Fibroblast of lung (primary cell): ENCODE measurements around the gene PRUNE2. TPM values are rescaled to one million over a fixed set of nuclear protein-coding genes. Genes with fewer than 3 reads are reported as not detected.

Experiments used
- DNase-seq, 2 donors: peaks; one replicate each; pipeline versions ENCODE4 v3.0.0 to v3.0.0-alpha.2; 2010; ENCODE audit warnings: low read depth in 2 of 2
- H2AFZ ChIP-seq: 2 replicates; pipeline ENCODE4 v1.5.1; 2012; ENCODE audit warnings: low read length, control low read depth, inconsistent platforms
- H3K27ac ChIP-seq: 2 replicates; pipeline ENCODE4 v1.5.1; 2011; ENCODE audit warnings: low read length, control low read depth; ENCODE audit not compliant: insufficient read depth
- H3K27me3 ChIP-seq: 2 replicates; pipeline ENCODE4 v1.5.1; 2011; ENCODE audit warnings: mild to moderate bottlenecking, low read length; ENCODE audit not compliant: control insufficient read depth, insufficient read depth
- H3K36me3 ChIP-seq: 2 replicates; pipeline ENCODE4 v1.5.1; 2011; ENCODE audit warnings: low read length; ENCODE audit not compliant: control insufficient read depth, insufficient read depth
- H3K4me1 ChIP-seq: 2 replicates; pipeline ENCODE4 v1.5.1; 2011; ENCODE audit warnings: low read length; ENCODE audit not compliant: control insufficient read depth, insufficient read depth; ENCODE audit errors: extremely low read depth
- H3K4me2 ChIP-seq: 2 replicates; pipeline ENCODE4 v1.5.1; 2011; ENCODE audit warnings: low read length, control low read depth; ENCODE audit not compliant: insufficient read depth; ENCODE audit errors: extremely low read depth
- H3K4me3 ChIP-seq, 4 experiments: fragments of 200-600 bp in 1 of 4; sonication (generic) in 1 of 4; replicated peaks in 1 of 4; 2 replicates each; pipeline ENCODE4 v1.5.1; 2011 to 2016; ENCODE audit warnings: low read length in 4 of 4, low read depth in 3 of 4, mild to moderate bottlenecking in 3 of 4, control low read depth in 2 of 4, inconsistent platforms in 1 of 4, mixed read lengths in 1 of 4; ENCODE audit not compliant: insufficient read depth in 1 of 4; ENCODE audit errors: control extremely low read depth in 1 of 4
- H3K79me2 ChIP-seq: 2 replicates; pipeline ENCODE4 v1.5.1; 2012; ENCODE audit warnings: mild to moderate bottlenecking, low read length, inconsistent platforms; ENCODE audit not compliant: control insufficient read depth, insufficient read depth
- H3K9ac ChIP-seq: 2 replicates; pipeline ENCODE4 v1.5.1; 2011; ENCODE audit warnings: mild to moderate bottlenecking, low read length, control low read depth; ENCODE audit not compliant: insufficient read depth
- H3K9me3 ChIP-seq: 2 replicates; pipeline ENCODE4 v1.5.1; 2012; ENCODE audit warnings: low read depth, low read length; ENCODE audit not compliant: control insufficient read depth, insufficient read depth
- H4K20me1 ChIP-seq: 2 replicates; pipeline ENCODE4 v1.5.1; 2011; ENCODE audit warnings: low read length; ENCODE audit not compliant: control insufficient read depth, insufficient read depth; ENCODE audit errors: extremely low read depth
- CTCF ChIP-seq, 2 donors: IDR thresholded peaks in 1 of 2; conservative IDR thresholded peaks in 1 of 2; 1 replicate in 1 of 2; 2 replicates in 1 of 2; pipeline ENCODE4 v1.5.1; 2011 to 2012; ENCODE audit warnings: low read length in 2 of 2, control low read depth in 1 of 2, inconsistent platforms in 1 of 2, low read depth in 1 of 2, mild to moderate bottlenecking in 1 of 2
- EZH2 ChIP-seq: IDR thresholded peaks from 2 replicates; pipeline ENCODE4 v1.5.1; 2012; ENCODE audit warnings: low read length, control low read depth, mild to moderate bottlenecking; ENCODE audit errors: missing control alignments
- polyA plus RNA-seq, 2 donors: library from polyadenylated mRNA; depleted of rRNA in 1 of 2; stranded (reverse) in 1 of 2; unstranded in 1 of 2; fragments of >200 nt; gene quantifications; 2 replicates each; pipeline ENCODE4 v1.2.1, GENCODE V29; 2011 to 2012; ENCODE audit warnings: missing spikeins in 1 of 2
- total RNA-seq: library from RNA; depleted of rRNA; stranded (reverse); fragments of >200 nt; gene quantifications from 2 replicates; pipeline ENCODE4 v1.2.1, GENCODE V29; 2014

The PRUNE2 gene
- total and polyA plus RNA-seq, 2 donors (not counting 1 experiment from before 2014, with no cell fraction given): 5.4 to 95.6 TPM

DNA sequence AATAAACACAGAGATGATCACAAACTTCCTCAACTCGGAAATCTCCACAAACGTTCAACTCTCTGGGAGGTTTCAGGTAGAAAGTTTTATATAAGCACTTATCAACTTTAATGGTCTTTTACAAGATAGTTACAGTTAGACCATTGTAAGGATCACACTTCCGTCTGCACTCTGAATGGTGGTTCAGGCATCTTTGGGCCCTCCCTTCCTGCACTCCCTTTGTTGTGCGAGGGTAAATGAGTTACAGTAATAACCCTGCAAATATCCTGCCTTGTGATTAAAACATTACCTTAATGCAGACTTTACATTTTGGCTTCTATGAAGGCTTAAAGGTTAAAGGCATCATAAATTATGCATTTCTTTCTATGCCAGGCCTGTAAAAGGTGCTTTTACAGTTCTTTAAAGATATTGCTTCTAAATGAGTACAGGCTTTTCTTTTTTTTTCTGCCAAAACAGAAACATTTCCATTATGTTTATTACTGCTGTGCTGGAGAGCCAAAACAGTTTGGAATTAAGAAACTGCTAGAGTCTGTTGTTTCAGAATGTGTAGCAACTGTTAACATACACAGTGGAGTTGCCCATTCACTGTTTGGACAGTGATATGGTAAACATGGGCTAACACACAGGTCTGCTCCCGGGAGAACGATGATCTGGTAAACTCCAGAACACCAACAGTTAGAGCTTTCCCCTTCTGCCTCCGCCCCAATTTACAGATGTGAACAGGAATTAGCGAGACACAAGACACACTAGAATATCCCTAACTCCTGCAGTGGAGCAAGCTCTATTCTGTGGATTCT is 1.1 kb downstream of the PRUNE2 start:
- H3K79me2 ChIP-seq: no peaks in the 10 kb centered on the region
- no peak overlapping the region for H3K27ac ChIP-seq
- no peaks in the 10 kb centered on the region for H3K4me1 ChIP-seq
- H3K4me3 ChIP-seq: peak overlapping the region; percentile 45 to 68 (median 58)
- no peaks in the 10 kb centered on the region for H4K20me1 ChIP-seq
- DNase-seq: no peak
- TF ChIP-seq EZH2 (no peak), CTCF (conservative IDR thresholded peaks at IDR 0.05 in 1 of 2, IDR thresholded peaks at IDR 0.05 in 1 of 2; ENCODE audit: low read depth in 1 of 2, low read length in 2 of 2) (no peak)
- no peaks in the 10 kb centered on the region for H3K36me3 ChIP-seq
- H2AFZ ChIP-seq: no peak overlapping the region
- no peak overlapping the region for H3K9ac ChIP-seq
- H3K4me2 ChIP-seq: peak overlapping the region; percentile 99
- no peaks in the 10 kb centered on the region for H3K9me3 ChIP-seq
- peaks cover 15% of the 10 kb centered on the region for H3K27me3 ChIP-seq

DNA sequence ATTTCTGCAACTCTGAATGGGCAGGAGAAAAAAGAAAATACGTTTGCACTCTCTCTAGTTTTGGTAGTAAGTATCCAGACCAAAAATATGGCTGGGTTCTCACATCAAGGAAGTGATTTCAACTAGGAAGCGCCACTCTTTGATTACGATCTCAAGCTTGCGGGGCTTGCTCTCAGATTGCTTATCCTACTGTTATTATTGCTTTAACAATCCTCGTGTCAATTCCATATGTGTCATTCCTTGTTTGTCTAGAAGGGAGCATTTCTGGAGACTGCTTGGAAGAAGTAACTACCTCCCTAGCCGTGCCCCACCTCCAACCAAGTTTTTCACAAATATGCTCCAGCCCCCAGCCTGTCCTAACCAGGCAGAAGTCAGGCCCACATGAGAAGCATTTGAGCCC is 3.5 kb downstream of the PRUNE2 start:
- H3K9ac ChIP-seq: no peak overlapping the region
- H3K4me2 ChIP-seq: no peak overlapping the region
- no peak overlapping the region for H2AFZ ChIP-seq
- H3K36me3 ChIP-seq: no peaks in the 10 kb centered on the region
- DNase-seq: no peak
- no peak overlapping the region for H3K27ac ChIP-seq
- no peaks in the 10 kb centered on the region for H3K4me1 ChIP-seq
- no peaks in the 10 kb centered on the region for H3K79me2 ChIP-seq
- TF ChIP-seq CTCF (conservative IDR thresholded peaks at IDR 0.05 in 1 of 2, IDR thresholded peaks at IDR 0.05 in 1 of 2; ENCODE audit: low read depth in 1 of 2, low read length in 2 of 2) (no peak), EZH2 (no peak)
- H3K4me3 ChIP-seq: no peak overlapping the region
- no peaks in the 10 kb centered on the region for H3K9me3 ChIP-seq
- H3K27me3 ChIP-seq: peaks cover 15% of the 10 kb centered on the region
- no peaks in the 10 kb centered on the region for H4K20me1 ChIP-seq

DNA sequence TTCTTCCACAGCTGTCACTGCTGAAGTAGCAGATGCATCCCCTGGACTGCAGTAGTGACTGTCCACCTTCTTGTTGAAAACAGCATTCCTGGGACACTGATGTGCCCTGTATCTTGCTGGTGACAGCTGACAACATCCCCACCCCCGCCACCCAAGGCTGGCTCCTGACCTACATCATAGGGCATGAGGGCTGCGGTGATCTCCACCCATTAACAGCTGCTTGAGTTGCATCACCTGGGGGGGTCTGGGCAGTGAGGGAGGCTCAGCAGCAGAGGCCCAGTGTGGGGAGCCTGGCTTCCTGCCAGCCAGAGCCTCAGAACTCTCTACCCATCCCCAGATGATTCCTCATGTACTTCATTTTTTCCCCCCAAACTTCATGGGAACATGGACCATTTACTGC is 4.1 kb downstream of the PRUNE2 start:
- Histone ChIP-seq H3K4me3 (no peak overlapping the region), H4K20me1 (no peaks in the 10 kb centered on the region), H3K9me3 (no peaks in the 10 kb centered on the region), H3K27me3 (peaks cover 11% of the 10 kb centered on the region), H3K27ac (no peak overlapping the region), H3K4me1 (no peaks in the 10 kb centered on the region), H3K4me2 (no peak overlapping the region), H2AFZ (no peak overlapping the region), H3K36me3 (no peaks in the 10 kb centered on the region), H3K79me2 (no peaks in the 10 kb centered on the region), H3K9ac (no peak overlapping the region)
- no peak for DNase-seq
- no peak for TF ChIP-seq EZH2
- TF ChIP-seq CTCF (conservative IDR thresholded peaks at IDR 0.05 in 1 of 2, IDR thresholded peaks at IDR 0.05 in 1 of 2; ENCODE audit: low read depth in 1 of 2, low read length in 2 of 2): no peak
